K562 (cell line): ENCODE results near the gene ITGB5. TPM values are rescaled to one million over a fixed set of nuclear protein-coding genes. Genes with fewer than 3 reads are reported as not detected.
A peak's percentile ranks its signal among the peaks of the same experiment; 100 is the strongest.

Experiments
- ADNP ChIP-seq: fragments of 200-800 bp; sonication (Bioruptor generic); IDR thresholded peaks from 2 replicates; pipeline ENCODE4 v1.6.1; 2016; ENCODE audit warnings: missing genetic modification characterization, missing compliant biosample characterization
- BRCA1 ChIP-seq, 2 experiments: fragments of 450-650 bp in 1 of 2; sonication (generic) in 1 of 2; formaldehyde crosslinking in 1 of 2; IDR thresholded peaks; 2 replicates each; pipeline versions ENCODE4 v1.5.0 to v1.6.1; 2017 to 2020; ENCODE audit warnings: mild to moderate bottlenecking in 1 of 2, missing genetic modification reagents in 1 of 2
- CTCFL ChIP-seq: IDR thresholded peaks from 2 replicates; pipeline ENCODE4 v1.6.1; 2011; ENCODE audit warnings: borderline replicate concordance, low read depth, mild to moderate bottlenecking, moderate library complexity, low read length; ENCODE audit not compliant: insufficient read depth, poor library complexity, severe bottlenecking
- CXXC5 ChIP-seq: fragments of 250-450 bp; sonication (Bioruptor Pico); IDR thresholded peaks from 2 replicates; pipeline ENCODE4 v1.8.0; 2022; ENCODE audit warnings: inconsistent platforms, mild to moderate bottlenecking, moderate library complexity
- DLX4 ChIP-seq: fragments of 250-450 bp; sonication (Bioruptor Pico); IDR thresholded peaks from 2 replicates; pipeline ENCODE4 v1.6.1; 2021; ENCODE audit warnings: mild to moderate bottlenecking
- EGR1 ChIP-seq: fragments of 450-650 bp; conservative IDR thresholded peaks from 2 replicates; pipeline ENCODE4 v1.6.1; 2017; ENCODE audit warnings: mild to moderate bottlenecking
- FIP1L1 ChIP-seq: fragments of 200-400 bp; formaldehyde crosslinking; IDR thresholded peaks from 2 replicates; pipeline ENCODE4 v1.6.1; 2018; ENCODE audit warnings: mild to moderate bottlenecking, low read depth, low read length; ENCODE audit not compliant: poor library complexity, severe bottlenecking
- FOSL1 ChIP-seq: fragments of 200-800 bp; sonication (Bioruptor generic); conservative IDR thresholded peaks from 2 replicates; pipeline ENCODE4 v1.6.1; 2016; ENCODE audit warnings: missing genetic modification characterization, missing compliant biosample characterization
- GATAD2B ChIP-seq: fragments of 450-650 bp; IDR thresholded peaks from 2 replicates; pipeline ENCODE4 v1.6.1; 2017; ENCODE audit warnings: mild to moderate bottlenecking, borderline replicate concordance
- HBP1 ChIP-seq: fragments of 450-650 bp; formaldehyde crosslinking; IDR thresholded peaks from 2 replicates; pipeline ENCODE4 v1.4.0; 2022; ENCODE audit warnings: missing genetic modification characterization
- KLF1 ChIP-seq: fragments of 450-650 bp; IDR thresholded peaks from 2 replicates; pipeline ENCODE4 v1.6.1; 2016; ENCODE audit warnings: missing genetic modification characterization, missing compliant biosample characterization
- KLF13 ChIP-seq: fragments of 450-650 bp; IDR thresholded peaks from 2 replicates; pipeline ENCODE4 v1.6.1; 2016; ENCODE audit warnings: missing genetic modification characterization, low read depth, mild to moderate bottlenecking, missing compliant biosample characterization, moderate library complexity, borderline replicate concordance
- LARP7 ChIP-seq: fragments of 450-650 bp; IDR thresholded peaks from 2 replicates; pipeline ENCODE4 v1.6.1; 2016
- MAX ChIP-seq: sonication (generic); formaldehyde crosslinking; IDR thresholded peaks from 2 replicates; pipeline ENCODE4 v1.9.0; 2022; ENCODE audit warnings: mild to moderate bottlenecking, missing genetic modification reagents
- MAZ ChIP-seq, 2 experiments: fragments of 450-650 bp in 1 of 2; sonication (generic) in 1 of 2; formaldehyde crosslinking; IDR thresholded peaks in 1 of 2; conservative IDR thresholded peaks in 1 of 2; 2 replicates each; pipeline versions ENCODE4 v1.4.0 to v1.5.0; 2020; ENCODE audit warnings: mild to moderate bottlenecking in 1 of 2, missing genetic modification reagents in 1 of 2
- RFX1 ChIP-seq: fragments of 450-650 bp; IDR thresholded peaks from 2 replicates; pipeline ENCODE4 v1.6.1; 2016; ENCODE audit warnings: mild to moderate bottlenecking, moderate library complexity
- SMARCB1 ChIP-seq: IDR thresholded peaks from 2 replicates; pipeline ENCODE4 v1.6.1; 2011; ENCODE audit warnings: improper control_type of control experiment, low read depth; ENCODE audit not compliant: insufficient read length
- TAF9B ChIP-seq: fragments of 450-650 bp; IDR thresholded peaks from 2 replicates; pipeline ENCODE4 v1.6.1; 2018; ENCODE audit warnings: mild to moderate bottlenecking; ENCODE audit not compliant: partially characterized antibody
- U2AF2 ChIP-seq: fragments of 200-400 bp; formaldehyde crosslinking; optimal IDR thresholded peaks from 2 replicates; pipeline ENCODE3; 2017; ENCODE audit warnings: low read depth, mild to moderate bottlenecking, low read length
- UBTF ChIP-seq, 2 experiments: IDR thresholded peaks; 2 replicates each; pipeline ENCODE4 v1.6.1; 2012; ENCODE audit warnings: improper control_type of control experiment in 2 of 2, low read depth in 2 of 2, low read length in 2 of 2, borderline replicate concordance in 1 of 2
- ZNF197 ChIP-seq: fragments of 200-800 bp; sonication (Bioruptor generic); IDR thresholded peaks from 2 replicates; pipeline ENCODE4 v1.6.1; 2016; ENCODE audit warnings: low read depth, missing genetic modification characterization, missing compliant biosample characterization
- polyA plus RNA-seq, 8 experiments: library from polyadenylated mRNA; depleted of rRNA in 4 of 8; stranded (reverse) in 5 of 8; unstranded in 3 of 8; fragments of >200 nt; fragmentation: Nextera tagmentation in 2 of 8; fragmentation: Illumina TruSeq in 1 of 8; extraction: Ambion mirVana in 2 of 8; extraction: Trizol in 1 of 8; gene quantifications; 2 replicates each; pipeline versions ENCODE4 v1.2.1 to v1.2.3, GENCODE V29; 2011 to 2014; ENCODE audit warnings: inconsistent platforms in 1 of 8, missing spikeins in 1 of 8
- total RNA-seq, 7 experiments: library from RNA; depleted of rRNA in 6 of 7; stranded (reverse); fragments of >200 nt in 6 of 7; fragmentation: Illumina TruSeq in 2 of 7; extraction: Trizol in 2 of 7; gene quantifications; 2 replicates each; pipeline versions ENCODE4 v1.2.1 to v1.2.3, GENCODE V29; 2011 to 2021; ENCODE audit warnings: low replicate concordance in 1 of 7

ITGB5 gene
- total and polyA plus RNA-seq, 9 of the 15 experiments (the other 6 are each of a cell fraction or from before 2014, with no cell fraction given), result 1.7 to 46.8 (median 9.9) TPM

- TF ChIP-seq CTCFL (no peak), GATAD2B (no peak), HBP1 (CRISPR knock-in tag) (no peak), TAF9B (peak; percentile 70), ZNF197 (CRISPR knock-in tag) (no peak), MAX (peak; percentile 88), FOSL1 (tag) (peak; percentile 71), CXXC5 (peak; percentile 65), MAZ (CRISPR knock-in tag; conservative IDR thresholded peaks at IDR 0.05 in 1 of 2, IDR thresholded peaks at IDR 0.05 in 1 of 2) (peak in 1 of 2 experiments; percentile 55; a peak in 2 of 4 replicates), RFX1 (no peak), EGR1 (no peak), BRCA1 (IDR thresholded peaks at IDR 0.05) (no peak), BRCA1 (CRISPR knock-in tag; IDR thresholded peaks at IDR 0.05) (no peak), LARP7 (no peak), SMARCB1 (no peak), KLF13 (tag) (no peak), FIP1L1 (no peak), U2AF2 (no peak), ADNP (tag) (no peak), UBTF (IDR thresholded peaks at IDR 0.05; ENCODE audit: borderline replicate concordance in 1 of 2, low read depth in 2 of 2, low read length in 2 of 2) (no peak), DLX4 (CRISPR knock-in tag) (no peak), KLF1 (tag) (no peak)
Measured at GRCh38 chr3:124730129-124730940, 156.8 kb downstream of the ITGB5 start, which contains the start of gene UMPS (continued).
